ENCODE measurements around the gene TMEM82.
"Not testable (repeated sequence)": the region's sequence is repeated elsewhere in the genome, so short reads cannot be mapped to it uniquely, and the experiment has no call there.

Gene TMEM82

GRCh38 chr1:15742339-15742801, at the start of gene TMEM82:
Gene TMEM82 (plus strand): TSS chr1:15742499. CDS start chr1:15742560, 61 bp downstream.
- no peak within 1 kb of the TSS for H3K4me3 ChIP-seq (ENCODE audit: low read depth, low read length)
- no peak for TF ChIP-seq CTCF (IDR thresholded peaks at IDR 0.05; ENCODE audit: low read depth, low read length, missing control alignments)
- DNase-seq (ENCODE audit: low read depth) = no peak

GRCh38 chr1:15693371-15693770, 48.9 kb upstream of the TMEM82 start:
- TF ChIP-seq CTCF (IDR thresholded peaks at IDR 0.05; ENCODE audit: low read depth, low read length, missing control alignments) = no peak
- no peak for DNase-seq (ENCODE audit: low read depth)
- no peak overlapping the region for H3K4me3 ChIP-seq (ENCODE audit: low read depth, low read length)

GRCh38 chr1:15696956-15697521, 45.3 kb upstream of the TMEM82 start:
- no peak for TF ChIP-seq CTCF (IDR thresholded peaks at IDR 0.05; ENCODE audit: low read depth, low read length, missing control alignments)
- H3K4me3 ChIP-seq (ENCODE audit: low read depth, low read length) = peak overlapping the region; percentile 16
- peak; percentile 89 for DNase-seq (ENCODE audit: low read depth)

- no peak for TF ChIP-seq CTCF (IDR thresholded peaks at IDR 0.05; ENCODE audit: low read depth, low read length, missing control alignments)
- no peak overlapping the region; the same call in 1 of the 2 replicates for H3K4me3 ChIP-seq (ENCODE audit: low read depth, low read length)
Observed at GRCh38 chr1:15698201-15698600, 44.1 kb upstream of the TMEM82 start.

GRCh38 chr1:15699321-15699720, 43.0 kb upstream of the TMEM82 start:
- DNase-seq (ENCODE audit: low read depth); H3K4me3 ChIP-seq (ENCODE audit: low read depth, low read length): not testable (repeated sequence)

More at GRCh38 chr1:15698201-15698600, 44.1 kb upstream of the TMEM82 start:
- DNase-seq (ENCODE audit: low read depth) = no peak

- no peak overlapping the region for H3K4me3 ChIP-seq (ENCODE audit: low read depth, low read length)
- DNase-seq (ENCODE audit: low read depth) = no peak
- no peak for TF ChIP-seq CTCF (IDR thresholded peaks at IDR 0.05; ENCODE audit: low read depth, low read length, missing control alignments)
Observed at GRCh38 chr1:15700508-15700907, 41.8 kb upstream of the TMEM82 start.

GRCh38 chr1:15701784-15702183, 40.5 kb upstream of the TMEM82 start:
- TF ChIP-seq CTCF (IDR thresholded peaks at IDR 0.05; ENCODE audit: low read depth, low read length, missing control alignments) = no peak

More at GRCh38 chr1:15701784-15702183, 40.5 kb upstream of the TMEM82 start:
- H3K4me3 ChIP-seq (ENCODE audit: low read depth, low read length) = no peak overlapping the region
- DNase-seq (ENCODE audit: low read depth) = no peak

All from GM12864 (cell line).